HepG2 (cell line): ENCODE measurements around the gene ZSWIM5. TPM values are rescaled to one million over a fixed set of nuclear protein-coding genes. Genes with fewer than 3 reads are reported as not detected.

ENCODE experiments used
- ATAC-seq: fragments of 200-7000 bp; cut with Tn5 transposase; 3 replicates; pipeline ENCODE4 v1.9.1; 2020; ENCODE audit warnings: mild to moderate bottlenecking, moderate library complexity
- BruUV-seq: library from RNA; stranded (reverse); fragments of 400-500 nt; replicated peaks from 2 replicates; lab custom pipeline; 2021; lab: Mats Ljungman, UMichigan
- CTCF ChIA-PET: fragments of 300-600 bp; formaldehyde crosslinking; extraction: SDS; loops from one replicate; lab custom pipeline; 2021; ENCODE audit warnings: low total read pairs, inconsistent platforms, low intra/inter-chr PET ratio; lab: Yijun Ruan, JAX
- POLR2A ChIA-PET: fragments of 350-600 bp; sonication (Branson Sonifier 250); formaldehyde crosslinking; loops from one replicate; lab custom pipeline; 2020; ENCODE audit warnings: antibody characterized with exemption, inconsistent platforms; lab: Yijun Ruan, JAX
- DNase-seq: peaks from one replicate; pipeline ENCODE4 v3.0.0-alpha.2; 2015; ENCODE audit warnings: low spot score
- FAIRE-seq: peaks from 3 replicates; lab custom pipeline; 2011; peaks lifted over from hg19 to GRCh38; lab: Jason Lieb, UNC
- H2AFZ ChIP-seq: one replicate; pipeline ENCODE4 v1.6.1; 2011; ENCODE audit warnings: low read length, inconsistent platforms
- H3K27ac ChIP-seq: fragments of 300-600 bp; 3 replicates; pipeline ENCODE4 v1.8.0; 2011; ENCODE audit warnings: mixed run types, mild to moderate bottlenecking, mixed read lengths, low read length, inconsistent platforms; ENCODE audit not compliant: insufficient read depth; ENCODE audit errors: extremely low read length
- H3K27me3 ChIP-seq, 2 experiments: fragments of 200-600 bp in 1 of 2; 2 replicates in 1 of 2; 3 replicates in 1 of 2; pipeline versions ENCODE4 v1.6.0 to v1.8.0; 2011; ENCODE audit warnings: low read length in 2 of 2, mild to moderate bottlenecking in 2 of 2, moderate library complexity in 2 of 2, inconsistent platforms in 1 of 2; ENCODE audit not compliant: insufficient read depth in 2 of 2, control insufficient read depth in 1 of 2
- H3K36me3 ChIP-seq, 2 experiments: fragments of 200-600 bp in 1 of 2; replicated peaks in 1 of 2; 2 replicates in 1 of 2; 3 replicates in 1 of 2; pipeline versions ENCODE4 v1.5.1 to v1.8.0; 2011; ENCODE audit warnings: low read length in 2 of 2, inconsistent platforms in 1 of 2; ENCODE audit not compliant: insufficient read depth in 2 of 2, control insufficient read depth in 1 of 2
- H3K4me1 ChIP-seq: 2 replicates; pipeline ENCODE4 v1.5.1; 2012; ENCODE audit warnings: low read length, inconsistent platforms; ENCODE audit not compliant: insufficient read depth
- H3K4me2 ChIP-seq: 2 replicates; pipeline ENCODE4 v1.6.0; 2011; ENCODE audit warnings: low read depth, low read length, inconsistent platforms
- H3K4me3 ChIP-seq, 3 experiments: fragments of 200-600 bp in 1 of 3; sonication (generic), shearing (Covaris generic) in 1 of 3; replicated peaks in 1 of 3; 2 replicates each; pipeline ENCODE4 v1.5.1; 2011 to 2016; ENCODE audit warnings: low read length in 3 of 3, inconsistent platforms in 2 of 3, low read depth in 2 of 3, mild to moderate bottlenecking in 2 of 3, control low read depth in 1 of 3, mixed read lengths in 1 of 3; ENCODE audit not compliant: insufficient read depth in 1 of 3
- H3K79me2 ChIP-seq: one replicate; pipeline ENCODE4 v1.6.1; 2011; ENCODE audit warnings: low read length, inconsistent platforms; ENCODE audit not compliant: insufficient read depth
- H3K9ac ChIP-seq: 2 replicates; pipeline ENCODE4 v1.6.0; 2011; ENCODE audit warnings: mild to moderate bottlenecking, low read depth, low read length, inconsistent platforms; ENCODE audit not compliant: insufficient read depth
- H3K9me3 ChIP-seq: 2 replicates; pipeline ENCODE4 v1.5.1; 2012; ENCODE audit warnings: mild to moderate bottlenecking, low read length
- H4K20me1 ChIP-seq: 2 replicates; pipeline ENCODE4 v1.6.0; 2011; ENCODE audit warnings: inconsistent platforms, mild to moderate bottlenecking, low read length, moderate library complexity; ENCODE audit not compliant: insufficient read depth
- AGO2 ChIP-seq: fragments of 200-400 bp; formaldehyde crosslinking; optimal IDR thresholded peaks from 2 replicates; pipeline ENCODE3; 2017; ENCODE audit warnings: mild to moderate bottlenecking, low read depth, low read length, moderate library complexity
- CREM ChIP-seq, 2 experiments: sonication (generic) in 1 of 2; formaldehyde crosslinking in 1 of 2; IDR thresholded peaks; 2 replicates each; pipeline versions ENCODE4 v1.4.0 to v1.6.1; 2016 to 2020; ENCODE audit warnings: antibody characterized with exemption in 1 of 2, mild to moderate bottlenecking in 1 of 2, missing genetic modification reagents in 1 of 2
- DDIT3 ChIP-seq: sonication (generic); formaldehyde crosslinking; IDR thresholded peaks from 2 replicates; pipeline ENCODE4 v1.4.0; 2020; ENCODE audit warnings: mild to moderate bottlenecking, missing genetic modification reagents
- PAXIP1 ChIP-seq: sonication (generic); formaldehyde crosslinking; conservative IDR thresholded peaks from 2 replicates; pipeline ENCODE4 v1.4.0; 2020; ENCODE audit warnings: mild to moderate bottlenecking, missing genetic modification reagents, moderate library complexity
- PLRG1 ChIP-seq: fragments of 450-650 bp; conservative IDR thresholded peaks from 2 replicates; pipeline ENCODE4 v1.6.1; 2016
- SOX5 ChIP-seq: IDR thresholded peaks from 2 replicates; pipeline ENCODE4 v1.6.1; 2016; ENCODE audit warnings: borderline replicate concordance
- STAG1 ChIP-seq: sonication (generic); formaldehyde crosslinking; IDR thresholded peaks from 2 replicates; pipeline ENCODE4 v1.4.0; 2020; ENCODE audit warnings: missing genetic modification reagents
- TRIM24 ChIP-seq: sonication (generic); formaldehyde crosslinking; IDR thresholded peaks from 2 replicates; pipeline ENCODE4 v1.8.0; 2022; ENCODE audit warnings: mild to moderate bottlenecking, missing genetic modification reagents
- ZBTB21 ChIP-seq: sonication (generic); formaldehyde crosslinking; IDR thresholded peaks from 2 replicates; pipeline ENCODE4 v1.4.0; 2020; ENCODE audit warnings: missing genetic modification reagents
- ZBTB3 ChIP-seq: sonication (generic); formaldehyde crosslinking; IDR thresholded peaks from 2 replicates; pipeline ENCODE4 v1.4.0; 2020; ENCODE audit warnings: low read depth, mild to moderate bottlenecking, moderate library complexity, missing genetic modification reagents, borderline replicate concordance
- ZBTB33 ChIP-seq: sonication (generic); formaldehyde crosslinking; IDR thresholded peaks from 2 replicates; pipeline ENCODE4 v1.4.0; 2020; ENCODE audit warnings: missing genetic modification reagents
- ZBTB42 ChIP-seq: sonication (generic); formaldehyde crosslinking; IDR thresholded peaks from 2 replicates; pipeline ENCODE4 v1.5.0; 2020; ENCODE audit warnings: mild to moderate bottlenecking, missing genetic modification reagents
- ZNF614 ChIP-seq: IDR thresholded peaks from 2 replicates; pipeline ENCODE4 v1.6.1; 2018; ENCODE audit warnings: missing biosample characterization, missing genetic modification reagents, inconsistent platforms, borderline replicate concordance
- WGBS: methylation state at CpG from one replicate; pipeline ENCODE4 v1.1.6; 2017; ENCODE audit warnings: low lambda C conversion rate; 5-methylcytosine and 5-hydroxymethylcytosine counted together
- in situ Hi-C: cut with HindIII; loops from 2 replicates; pipeline ENCODE4 v1.10.0; 2017; ENCODE audit warnings: low pct_unique_long_range_greater_than_20kb; ENCODE audit not compliant: extremely low pct_ligation_motif_present
- intact Hi-C: fragments of 100-400 bp; cut with micrococcal nuclease; formaldehyde crosslinking; loops from one replicate; pipeline ENCODE4 v1.10.0; 2022; ENCODE audit not compliant: unreplicated experiment
- polyA plus RNA-seq, 8 experiments: library from polyadenylated mRNA; depleted of rRNA in 3 of 8; stranded (reverse) in 7 of 8; unstranded in 1 of 8; fragments of >200 nt; fragmentation: Illumina TruSeq in 4 of 8; extraction: Trizol in 4 of 8; gene quantifications; 2 replicates each; pipeline versions ENCODE4 v1.2.1 to v1.2.3, GENCODE V29; 2011 to 2016; ENCODE audit warnings: low read depth in 4 of 8, missing spikeins in 1 of 8, mixed read lengths in 1 of 8; ENCODE audit not compliant: insufficient read depth in 1 of 8
- total RNA-seq, 5 experiments: library from RNA; depleted of rRNA; stranded (reverse); fragments of >200 nt; fragmentation: Illumina TruSeq; extraction: Trizol; gene quantifications; 2 replicates each; pipeline ENCODE4 v1.2.3, GENCODE V29; 2016; ENCODE audit warnings: low read depth in 1 of 5

The ZSWIM5 gene
- total and polyA plus RNA-seq, 2 of the 13 experiments (the other 11 are each of a cell fraction or from before 2014, with no cell fraction given), result 11.0 to 20.6 TPM

GRCh38 chr1:45001011-45001481, 205.4 kb downstream of the ZSWIM5 start:
- in situ Hi-C loops (loop anchor here (25.0 kb wide), 1 partner anchor 164 kb away; the partner anchor contains the start of gene PTCH2), intact Hi-C loops (no loop called here)
- Histone ChIP-seq H3K4me2 (no peak overlapping the region), H3K9ac (no peak overlapping the region), H3K27me3 (no peaks in the 10 kb centered on the region), H3K4me3 (no peak overlapping the region), H3K36me3 (peaks cover 20 to 27% of the 10 kb centered on the region in 2 experiments), H3K79me2 (no peaks in the 10 kb centered on the region), H3K9me3 (no peaks in the 10 kb centered on the region), H4K20me1 (no peaks in the 10 kb centered on the region), H3K4me1 (no peaks in the 10 kb centered on the region), H2AFZ (no peak overlapping the region), H3K27ac (no peak overlapping the region)
- DNase-seq, result no peak
- no TSS peak for BruUV-seq
- ChIA-PET CTCF (no interaction called here), POLR2A (interaction anchor here (0.8 kb wide), 1 partner anchor 15 kb away, joined by 4 read pairs; the partner anchor contains the start of gene EIF2B3)
- peak; percentile 67 for ATAC-seq
- 86% methylated on average over 5 of the region's 7 CpGs for WGBS
- no peak for FAIRE-seq
- 0 out of 2 replicates have a peak, but pooled peaks have one; percentile 15 for TF ChIP-seq ZBTB33 (CRISPR knock-in tag)
- TF ChIP-seq CREM (IDR thresholded peaks at IDR 0.05), result no peak
- TF ChIP-seq CREM (CRISPR knock-in tag; IDR thresholded peaks at IDR 0.05), result no peak
- TF ChIP-seq STAG1 (CRISPR knock-in tag), result 0 out of 2 replicates have a peak, but pooled peaks have one; percentile 11
- no peak for TF ChIP-seq ZNF614 (CRISPR knock-in tag)

GRCh38 chr1:44999232-44999631, 207.2 kb downstream of the ZSWIM5 start:
- POLR2A ChIA-PET, result no interaction called here
- TF ChIP-seq ZBTB42 (CRISPR knock-in tag) (no peak), SOX5 (no peak), AGO2 (no peak), DDIT3 (CRISPR knock-in tag) (no peak), ZBTB3 (no peak), TRIM24 (no peak), ZBTB21 (CRISPR knock-in tag) (no peak), PLRG1 (no peak), PAXIP1 (CRISPR knock-in tag) (no peak)

More at GRCh38 chr1:44999232-44999631, 207.2 kb downstream of the ZSWIM5 start:
- H3K9me3 ChIP-seq, result no peaks in the 10 kb centered on the region
- in situ Hi-C loops (no loop called here), intact Hi-C loops (no loop called here)
- H3K9ac ChIP-seq, result no peak overlapping the region
- no peaks in the 10 kb centered on the region for H3K27me3 ChIP-seq
- no peak overlapping the region for H2AFZ ChIP-seq
- WGBS, result 67% methylated on average over 3 of the region's 3 CpGs
- ATAC-seq (no peak), FAIRE-seq (no peak), DNase-seq (no peak)
- BruUV-seq, result no TSS peak
- H3K4me2 ChIP-seq, result no peak overlapping the region
- no peak overlapping the region for H3K27ac ChIP-seq
- H3K79me2 ChIP-seq, result no peaks in the 10 kb centered on the region
- H4K20me1 ChIP-seq, result no peaks in the 10 kb centered on the region
- H3K36me3 ChIP-seq, result peaks cover 9 to 10% of the 10 kb centered on the region in 2 experiments
- H3K4me1 ChIP-seq, result peaks cover 7% of the 10 kb centered on the region
- H3K4me3 ChIP-seq, result no peak overlapping the region
- CTCF ChIA-PET, result no interaction called here
